Measurements from ENCODE around the gene TEF. TPM values are rescaled to one million over a fixed set of nuclear protein-coding genes. Genes with fewer than 3 reads are reported as not detected.

TEF gene
- total and polyA plus RNA-seq, 9 of the 15 experiments (the other 6 are each of a cell fraction or from before 2014, with no cell fraction given) = 0.04 to 3.1 (median 1.2) TPM

DNA sequence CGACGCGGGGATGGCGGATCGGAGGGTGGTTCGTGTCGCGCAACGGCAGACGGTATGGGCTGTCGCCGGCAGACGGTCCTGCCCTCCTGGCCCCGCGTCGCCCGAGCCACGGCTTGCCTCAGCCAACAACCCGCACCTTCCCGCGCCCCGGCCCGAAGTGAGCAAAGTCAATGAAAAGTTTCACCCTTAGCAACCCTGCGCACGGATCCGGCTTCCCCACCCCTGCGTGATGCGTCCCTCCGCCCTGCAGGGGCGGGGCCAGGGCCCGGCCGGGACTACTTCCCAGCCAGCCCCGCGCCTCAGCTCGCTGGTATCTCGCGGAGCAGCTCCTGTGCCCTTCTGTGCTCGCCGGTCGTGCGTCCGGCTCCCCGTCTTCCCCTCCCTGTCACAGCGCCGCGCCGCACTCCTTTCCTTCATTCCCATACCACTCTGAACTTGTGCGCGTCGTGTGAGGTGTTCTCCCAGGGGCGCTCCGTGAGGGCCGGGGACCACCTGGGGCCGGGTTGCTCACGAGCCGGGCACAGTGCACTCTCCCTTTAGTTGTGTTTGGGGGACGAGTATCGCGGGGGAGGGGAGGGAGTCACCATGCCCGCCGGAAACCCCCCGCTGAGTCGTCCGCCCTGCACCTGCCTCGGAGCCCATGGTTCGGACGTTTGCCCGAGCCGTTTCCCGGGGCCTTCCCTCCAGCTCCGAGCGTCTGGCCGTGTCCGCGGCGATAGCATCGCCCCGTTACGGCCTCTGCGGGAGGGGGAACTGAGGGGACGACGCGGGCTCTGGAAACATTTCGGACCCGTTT, 65.1 kb downstream of the TEF start, which contains the start of gene TOB2 (continued):
- TF ChIP-seq MIER1 (IDR thresholded peaks at IDR 0.05; ENCODE audit: low read depth) (no peak), NFXL1 (CRISPR knock-in tag; IDR thresholded peaks at IDR 0.05) (no peak), NFYB (IDR thresholded peaks at IDR 0.05; ENCODE audit: extremely low read depth, insufficient read length) (no peak), TAF15 (IDR thresholded peaks at IDR 0.05; ENCODE audit: low read depth, low read length) (no peak), RHOXF2B (CRISPR knock-in tag; conservative IDR thresholded peaks at IDR 0.05) (no peak), BCL6 (CRISPR knock-in tag; IDR thresholded peaks at IDR 0.05) (no peak), ELF4 (CRISPR knock-in tag; IDR thresholded peaks at IDR 0.05) (no peak), ARNT (IDR thresholded peaks at IDR 0.05) (no peak), LEF1 (IDR thresholded peaks at IDR 0.05) (peak; percentile 34; the same call in 1 of the 2 replicates), MTF1 (CRISPR knock-in tag; IDR thresholded peaks at IDR 0.05; ENCODE audit: borderline replicate concordance) (no peak), SNIP1 (IDR thresholded peaks at IDR 0.05; ENCODE audit: low read depth) (no peak), ZFP36 (IDR thresholded peaks at IDR 0.05; ENCODE audit: low read depth, low read length, partially characterized antibody) (peak; percentile 47), POLR2A (conservative IDR thresholded peaks at IDR 0.05) (peak; percentile 99), ZNF124 (CRISPR knock-in tag; IDR thresholded peaks at IDR 0.05) (no peak), TAF1 (IDR thresholded peaks at IDR 0.05; ENCODE audit: control insufficient read depth, extremely low read depth, insufficient read depth, low read length, severe bottlenecking) (peak; percentile 97), ZZZ3 (IDR thresholded peaks at IDR 0.05) (no peak), RBM14 (IDR thresholded peaks at IDR 0.05; ENCODE audit: borderline replicate concordance, insufficient read depth, low read depth, low read length) (0 out of 2 replicates have a peak, but pooled peaks have one; percentile 31), SIN3A (IDR thresholded peaks at IDR 0.05; ENCODE audit: borderline replicate concordance in 2 of 2, control insufficient read depth in 1 of 2, low read depth in 2 of 2, low read length in 2 of 2) (peak; percentile 86 to 88; a peak in 3 of 4 replicates), SREBF1 (IDR thresholded peaks at IDR 0.05; ENCODE audit: borderline replicate concordance, low read depth, low read length) (no peak)
- TF ChIP-seq, protein P1, sequence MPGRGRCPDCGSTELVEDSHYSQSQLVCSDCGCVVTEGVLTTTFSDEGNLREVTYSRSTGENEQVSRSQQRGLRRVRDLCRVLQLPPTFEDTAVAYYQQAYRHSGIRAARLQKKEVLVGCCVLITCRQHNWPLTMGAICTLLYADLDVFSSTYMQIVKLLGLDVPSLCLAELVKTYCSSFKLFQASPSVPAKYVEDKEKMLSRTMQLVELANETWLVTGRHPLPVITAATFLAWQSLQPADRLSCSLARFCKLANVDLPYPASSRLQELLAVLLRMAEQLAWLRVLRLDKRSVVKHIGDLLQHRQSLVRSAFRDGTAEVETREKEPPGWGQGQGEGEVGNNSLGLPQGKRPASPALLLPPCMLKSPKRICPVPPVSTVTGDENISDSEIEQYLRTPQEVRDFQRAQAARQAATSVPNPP (IDR thresholded peaks at IDR 0.05; ENCODE audit: borderline replicate concordance, insufficient read depth, insufficient read length) = no peak
- TF ChIP-seq, protein P2, sequence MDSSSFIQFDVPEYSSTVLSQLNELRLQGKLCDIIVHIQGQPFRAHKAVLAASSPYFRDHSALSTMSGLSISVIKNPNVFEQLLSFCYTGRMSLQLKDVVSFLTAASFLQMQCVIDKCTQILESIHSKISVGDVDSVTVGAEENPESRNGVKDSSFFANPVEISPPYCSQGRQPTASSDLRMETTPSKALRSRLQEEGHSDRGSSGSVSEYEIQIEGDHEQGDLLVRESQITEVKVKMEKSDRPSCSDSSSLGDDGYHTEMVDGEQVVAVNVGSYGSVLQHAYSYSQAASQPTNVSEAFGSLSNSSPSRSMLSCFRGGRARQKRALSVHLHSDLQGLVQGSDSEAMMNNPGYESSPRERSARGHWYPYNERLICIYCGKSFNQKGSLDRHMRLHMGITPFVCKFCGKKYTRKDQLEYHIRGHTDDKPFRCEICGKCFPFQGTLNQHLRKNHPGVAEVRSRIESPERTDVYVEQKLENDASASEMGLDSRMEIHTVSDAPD (CRISPR knock-in tag; IDR thresholded peaks at IDR 0.05) = no peak
- TF ChIP-seq, protein P3, sequence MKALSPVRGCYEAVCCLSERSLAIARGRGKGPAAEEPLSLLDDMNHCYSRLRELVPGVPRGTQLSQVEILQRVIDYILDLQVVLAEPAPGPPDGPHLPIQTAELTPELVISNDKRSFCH (CRISPR knock-in tag; IDR thresholded peaks at IDR 0.05) = no peak
- TF ChIP-seq, protein P3 (tag; IDR thresholded peaks at IDR 0.05) = peak; percentile 63
